Embryonic facial prominence (tissue), 1 donor: Measurements from ENCODE around the gene ADAMTS17.
A peak's percentile ranks its signal among the peaks of the same experiment; 100 is the strongest.

Source experiments
- DNase-seq: peaks from one replicate; pipeline ENCODE4 v3.0.0-alpha.2; 2016; ENCODE audit errors: extremely low spot score

Gene ADAMTS17, protein sequence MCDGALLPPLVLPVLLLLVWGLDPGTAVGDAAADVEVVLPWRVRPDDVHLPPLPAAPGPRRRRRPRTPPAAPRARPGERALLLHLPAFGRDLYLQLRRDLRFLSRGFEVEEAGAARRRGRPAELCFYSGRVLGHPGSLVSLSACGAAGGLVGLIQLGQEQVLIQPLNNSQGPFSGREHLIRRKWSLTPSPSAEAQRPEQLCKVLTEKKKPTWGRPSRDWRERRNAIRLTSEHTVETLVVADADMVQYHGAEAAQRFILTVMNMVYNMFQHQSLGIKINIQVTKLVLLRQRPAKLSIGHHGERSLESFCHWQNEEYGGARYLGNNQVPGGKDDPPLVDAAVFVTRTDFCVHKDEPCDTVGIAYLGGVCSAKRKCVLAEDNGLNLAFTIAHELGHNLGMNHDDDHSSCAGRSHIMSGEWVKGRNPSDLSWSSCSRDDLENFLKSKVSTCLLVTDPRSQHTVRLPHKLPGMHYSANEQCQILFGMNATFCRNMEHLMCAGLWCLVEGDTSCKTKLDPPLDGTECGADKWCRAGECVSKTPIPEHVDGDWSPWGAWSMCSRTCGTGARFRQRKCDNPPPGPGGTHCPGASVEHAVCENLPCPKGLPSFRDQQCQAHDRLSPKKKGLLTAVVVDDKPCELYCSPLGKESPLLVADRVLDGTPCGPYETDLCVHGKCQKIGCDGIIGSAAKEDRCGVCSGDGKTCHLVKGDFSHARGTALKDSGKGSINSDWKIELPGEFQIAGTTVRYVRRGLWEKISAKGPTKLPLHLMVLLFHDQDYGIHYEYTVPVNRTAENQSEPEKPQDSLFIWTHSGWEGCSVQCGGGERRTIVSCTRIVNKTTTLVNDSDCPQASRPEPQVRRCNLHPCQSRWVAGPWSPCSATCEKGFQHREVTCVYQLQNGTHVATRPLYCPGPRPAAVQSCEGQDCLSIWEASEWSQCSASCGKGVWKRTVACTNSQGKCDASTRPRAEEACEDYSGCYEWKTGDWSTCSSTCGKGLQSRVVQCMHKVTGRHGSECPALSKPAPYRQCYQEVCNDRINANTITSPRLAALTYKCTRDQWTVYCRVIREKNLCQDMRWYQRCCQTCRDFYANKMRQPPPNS

DNA sequence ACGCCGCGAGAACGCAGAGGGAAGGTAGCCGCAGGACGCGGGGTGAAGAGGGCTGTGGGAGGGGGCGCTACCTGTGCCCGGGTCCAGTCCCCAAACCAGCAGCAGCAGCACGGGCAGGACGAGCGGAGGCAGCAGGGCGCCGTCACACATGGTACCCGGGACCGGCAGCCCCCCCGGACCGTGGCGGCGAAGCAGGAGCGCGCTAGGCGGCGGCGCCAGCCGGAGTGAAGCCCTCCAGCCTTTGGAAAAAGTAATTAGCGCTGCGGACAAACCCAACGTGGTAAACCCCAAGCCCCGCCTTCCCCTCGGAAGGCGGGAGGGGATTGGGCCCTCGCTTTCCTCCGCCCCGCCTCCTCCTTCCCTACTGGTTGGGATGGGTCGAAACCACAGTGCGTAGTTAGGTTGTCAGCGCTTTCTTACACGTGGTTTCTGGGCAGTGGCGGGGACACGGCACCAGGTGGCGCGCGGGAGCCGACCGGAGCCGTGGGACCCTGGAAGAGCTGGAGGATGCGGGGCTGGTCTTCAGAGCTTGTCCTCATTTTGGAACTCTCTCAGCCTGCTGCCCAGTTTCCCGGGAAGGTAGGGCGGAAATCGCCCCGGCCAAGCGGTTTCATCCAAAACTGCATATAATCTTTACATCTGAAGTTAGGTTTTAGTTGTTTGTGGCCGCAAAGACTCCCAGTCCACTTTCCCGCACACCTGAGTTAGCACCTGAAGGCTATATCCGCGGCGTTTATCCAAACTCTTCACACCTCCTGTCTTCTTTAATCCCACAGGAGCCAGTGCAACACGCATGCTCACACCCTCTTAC is at the start of gene ADAMTS17:
TSS of gene ADAMTS17 (minus strand) at position 226 of the 811 bp plus-strand sequence. CDS start at position 150, 76 bp downstream.
- peak; percentile 92 for DNase-seq

DNA sequence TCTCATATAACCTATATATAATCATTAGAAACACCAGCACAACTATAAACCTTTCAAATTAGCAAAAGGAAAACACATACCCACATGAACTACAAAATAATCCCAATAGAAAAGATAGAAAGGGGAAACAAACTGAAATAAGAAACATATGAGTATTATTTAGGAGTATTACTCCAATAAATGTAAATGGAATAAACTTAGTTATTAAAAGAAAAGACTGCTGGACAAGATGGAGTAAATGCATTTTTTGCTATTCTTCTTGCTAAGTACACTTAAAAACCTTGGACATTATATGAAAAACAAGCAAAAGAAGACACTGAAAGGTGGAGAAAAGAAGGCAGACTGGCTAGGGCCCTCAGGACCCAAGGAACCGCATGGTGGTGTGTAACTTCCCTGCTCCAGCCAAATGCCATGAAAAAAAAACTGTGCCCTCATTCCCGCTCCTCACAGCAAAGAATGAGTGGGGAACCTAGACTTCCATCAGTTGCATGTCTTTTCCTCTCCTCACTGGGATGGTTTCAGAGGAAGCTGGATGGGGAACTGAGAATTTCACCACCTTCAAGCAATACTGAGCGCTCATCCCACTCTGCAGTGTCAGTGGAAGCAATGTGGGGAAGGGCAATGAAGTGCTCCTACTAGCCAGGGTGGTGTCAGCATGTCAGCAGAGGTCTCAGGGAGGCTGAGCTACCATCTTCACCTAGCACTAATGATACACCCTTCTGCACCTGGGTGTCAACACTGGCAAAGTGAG is 43.7 kb upstream of the ADAMTS17 start:
- no peak for DNase-seq

DNA sequence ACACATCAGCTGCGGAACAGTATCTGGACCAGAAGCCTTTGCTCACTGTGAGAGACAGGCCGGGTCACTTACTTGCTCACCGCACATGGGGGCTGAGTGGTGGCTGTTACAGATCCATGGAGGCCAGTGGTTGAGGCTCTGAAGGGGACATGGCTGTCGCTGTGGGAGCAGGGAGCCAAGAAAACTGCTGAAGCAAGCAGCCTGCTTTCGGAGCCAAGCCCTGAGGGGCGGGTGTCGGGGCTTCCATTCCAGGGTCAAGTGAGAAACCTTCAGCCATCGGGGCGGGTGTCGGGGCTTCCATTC is 42.3 kb upstream of the ADAMTS17 start:
- DNase-seq = no peak

DNA sequence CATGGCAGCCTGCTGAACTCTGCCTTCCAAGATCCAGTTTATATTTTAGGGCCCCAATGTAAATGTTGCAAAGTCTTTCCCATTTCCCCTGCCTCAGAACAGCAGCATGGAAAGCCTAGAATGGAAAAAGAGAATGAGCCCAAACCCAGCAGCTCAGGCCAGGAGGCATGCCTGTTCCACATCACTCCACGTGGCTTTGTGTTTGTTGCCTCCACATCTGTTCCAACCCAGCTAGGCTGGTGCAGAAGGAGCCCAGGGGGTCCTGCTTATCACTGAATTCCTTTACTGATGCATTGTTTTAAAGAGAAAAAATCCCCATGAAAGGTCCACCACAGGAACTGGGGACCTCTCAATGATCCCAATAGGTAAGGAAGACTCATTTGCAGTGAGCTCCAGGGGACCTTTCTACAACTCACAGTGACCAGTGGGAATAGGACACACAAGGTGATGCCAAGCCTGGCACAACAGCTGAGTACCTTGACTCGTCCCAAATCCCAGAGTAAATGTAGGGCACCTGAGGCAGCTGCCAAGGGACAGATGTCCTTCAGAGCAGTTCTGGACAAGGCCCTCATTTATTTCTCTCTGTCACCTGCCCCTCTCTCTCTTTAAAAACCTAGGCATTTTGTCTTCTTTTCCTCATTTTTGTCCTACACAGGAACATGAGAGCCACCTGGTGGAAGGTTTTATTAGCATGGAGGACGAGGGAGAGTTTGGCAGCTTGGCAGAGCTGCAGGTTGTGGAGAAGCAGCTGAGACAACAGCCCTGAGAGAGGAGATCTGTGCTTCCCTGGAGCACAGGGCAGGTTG is 41.7 kb upstream of the ADAMTS17 start:
- DNase-seq = no peak

DNA sequence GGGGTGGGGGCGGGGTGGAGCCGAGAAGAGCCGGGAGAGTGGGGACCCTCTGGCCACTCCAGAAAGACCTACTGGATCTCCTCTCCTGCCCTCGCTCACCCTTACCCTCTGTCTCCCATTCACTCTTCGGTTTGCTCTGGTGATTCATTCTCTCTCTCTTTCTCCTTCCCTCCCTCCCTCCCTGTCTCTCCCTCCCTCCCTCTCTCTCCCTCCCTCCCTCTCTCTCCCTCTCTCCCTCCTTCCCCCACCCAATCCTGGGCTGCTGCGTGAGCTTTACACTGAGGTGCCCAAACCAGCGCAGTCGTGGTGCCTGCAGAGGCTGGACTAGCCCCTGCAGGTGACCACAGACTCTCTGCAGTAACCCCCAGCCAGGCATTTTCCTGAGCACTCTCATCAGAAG is 32.2 kb upstream of the ADAMTS17 start:
- no peak for DNase-seq

DNA sequence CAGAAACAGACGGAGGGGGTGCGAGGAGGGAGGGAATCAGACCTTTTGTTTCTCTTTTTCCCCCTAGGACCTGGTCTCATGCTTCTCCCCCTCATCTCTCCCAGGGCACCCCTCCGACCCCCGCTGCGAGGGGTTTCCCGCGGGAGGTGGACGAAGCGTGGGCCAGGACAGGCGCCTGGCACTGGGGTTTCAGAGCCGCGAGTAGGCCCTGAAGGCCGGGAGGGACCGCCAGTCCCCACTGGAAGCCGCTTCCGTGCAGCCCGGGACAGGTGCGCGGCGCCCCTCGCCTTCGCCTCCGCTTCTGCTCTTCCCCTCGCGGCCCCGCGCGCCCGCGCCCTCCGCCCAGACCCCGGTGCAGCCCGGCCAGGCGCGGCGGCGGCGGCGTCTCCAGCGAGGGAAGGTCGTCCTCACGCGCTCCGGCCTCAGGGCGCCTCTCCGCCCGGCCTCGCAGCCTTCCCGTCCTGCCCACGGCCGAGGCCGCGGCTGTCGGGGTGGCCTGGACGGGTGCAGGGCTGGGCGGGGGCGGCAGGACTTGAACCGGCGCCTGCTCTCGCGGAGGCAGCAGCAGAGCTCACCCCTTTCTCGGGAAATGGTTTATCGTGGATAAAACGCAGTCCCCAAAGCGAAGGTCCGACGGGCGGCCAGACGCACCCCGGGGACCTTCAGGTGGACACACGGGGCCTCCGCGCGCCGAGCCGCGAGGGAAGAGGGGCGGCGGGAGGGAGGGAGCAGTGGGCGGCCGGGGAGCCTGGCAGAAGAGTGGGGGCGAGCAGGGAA is 31.5 kb upstream of the ADAMTS17 start:
- DNase-seq = no peak

DNA sequence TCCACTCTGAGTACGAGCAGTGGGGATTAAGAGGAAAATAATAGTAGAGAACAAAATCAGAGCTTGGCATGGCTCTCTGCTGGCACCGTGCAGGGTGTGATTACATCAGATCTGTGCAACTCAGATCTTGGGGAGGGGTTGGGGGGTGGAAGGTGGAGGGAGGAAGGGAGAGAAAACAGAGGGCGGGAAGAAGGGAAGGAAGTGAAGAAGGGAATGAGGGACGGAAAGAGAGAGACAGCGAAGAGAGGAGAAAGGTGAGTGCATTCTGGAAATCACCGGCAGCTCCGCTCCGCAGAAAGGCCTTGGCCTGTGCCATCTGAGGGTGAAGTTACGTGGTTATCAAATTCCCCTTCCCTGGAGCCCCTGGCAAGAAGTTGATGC is 31.0 kb upstream of the ADAMTS17 start:
- DNase-seq = no peak

DNA sequence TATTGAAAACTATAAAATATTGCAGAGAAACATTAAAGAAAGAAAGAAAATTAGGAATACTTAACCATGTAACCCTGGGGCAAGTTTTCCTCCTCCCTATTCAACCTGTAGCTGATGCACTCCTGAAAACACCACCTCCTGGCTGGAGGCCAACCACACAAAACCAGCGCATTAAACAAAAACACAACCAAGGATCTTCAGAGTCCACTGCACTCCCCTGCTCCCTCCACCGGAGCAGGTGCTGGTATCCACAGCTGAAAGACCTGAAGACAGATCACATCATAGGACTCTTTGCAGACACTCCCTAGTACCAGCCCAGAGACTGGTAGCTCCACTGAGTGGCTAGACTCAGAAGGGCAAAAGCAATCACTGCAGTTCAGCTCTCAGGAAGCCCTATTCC is 13.6 kb upstream of the ADAMTS17 start:
- DNase-seq = no peak

DNA sequence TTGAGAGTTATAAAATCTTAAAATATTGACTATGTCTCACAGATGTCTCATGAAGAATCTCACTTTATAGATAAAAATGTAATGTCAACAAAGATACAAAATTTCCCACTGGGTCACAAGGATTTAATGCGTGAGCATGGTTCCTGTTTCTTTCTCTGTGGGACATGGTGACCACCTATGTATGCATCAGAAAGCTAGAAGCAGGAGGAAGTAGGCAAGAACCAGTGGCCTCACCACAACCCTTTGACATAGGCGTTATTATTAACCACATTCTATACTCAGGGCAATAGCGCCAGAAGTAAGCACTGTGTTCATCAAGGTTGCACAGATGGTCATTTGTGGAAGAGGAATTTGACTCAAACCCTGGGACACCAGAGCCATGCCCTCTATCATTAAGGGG is 11.7 kb upstream of the ADAMTS17 start:
- no peak for DNase-seq

DNA sequence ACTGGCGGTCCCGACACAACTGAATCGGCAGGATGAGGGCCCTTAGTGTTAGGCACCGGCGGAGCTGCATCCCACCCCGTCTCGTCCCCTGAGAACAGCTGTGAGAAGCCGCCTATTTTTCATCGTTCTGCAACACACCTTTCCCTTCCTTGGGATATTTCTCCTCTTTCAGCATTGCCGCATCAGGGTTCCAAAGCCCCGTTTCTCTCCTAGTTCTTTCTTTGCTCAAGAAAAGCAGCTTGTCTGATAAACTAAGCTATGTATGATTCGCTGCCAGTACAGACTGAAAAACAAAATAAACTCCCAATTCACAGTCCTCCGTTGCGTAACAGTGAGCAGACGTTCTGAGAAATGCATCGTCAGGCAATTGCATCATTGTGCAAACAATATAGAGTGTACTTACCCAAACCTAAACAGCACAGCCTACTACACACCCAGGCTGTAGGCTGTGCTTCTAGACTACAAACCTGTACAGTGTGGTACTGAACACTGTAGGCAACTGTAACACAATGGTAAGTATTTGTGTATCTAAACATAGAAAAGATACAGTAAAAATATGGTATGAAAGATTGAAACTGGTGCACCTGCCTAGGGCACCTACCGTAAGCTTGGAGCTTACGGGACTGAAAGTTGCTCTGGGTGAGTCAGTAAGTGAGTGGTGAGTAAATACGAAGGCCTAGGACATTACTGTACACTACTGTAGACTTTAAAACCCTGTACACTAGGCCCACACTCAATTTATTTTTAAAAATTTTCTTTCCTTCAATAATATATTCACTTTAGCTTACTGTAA is 8.9 kb upstream of the ADAMTS17 start:
- no peak for DNase-seq

DNA sequence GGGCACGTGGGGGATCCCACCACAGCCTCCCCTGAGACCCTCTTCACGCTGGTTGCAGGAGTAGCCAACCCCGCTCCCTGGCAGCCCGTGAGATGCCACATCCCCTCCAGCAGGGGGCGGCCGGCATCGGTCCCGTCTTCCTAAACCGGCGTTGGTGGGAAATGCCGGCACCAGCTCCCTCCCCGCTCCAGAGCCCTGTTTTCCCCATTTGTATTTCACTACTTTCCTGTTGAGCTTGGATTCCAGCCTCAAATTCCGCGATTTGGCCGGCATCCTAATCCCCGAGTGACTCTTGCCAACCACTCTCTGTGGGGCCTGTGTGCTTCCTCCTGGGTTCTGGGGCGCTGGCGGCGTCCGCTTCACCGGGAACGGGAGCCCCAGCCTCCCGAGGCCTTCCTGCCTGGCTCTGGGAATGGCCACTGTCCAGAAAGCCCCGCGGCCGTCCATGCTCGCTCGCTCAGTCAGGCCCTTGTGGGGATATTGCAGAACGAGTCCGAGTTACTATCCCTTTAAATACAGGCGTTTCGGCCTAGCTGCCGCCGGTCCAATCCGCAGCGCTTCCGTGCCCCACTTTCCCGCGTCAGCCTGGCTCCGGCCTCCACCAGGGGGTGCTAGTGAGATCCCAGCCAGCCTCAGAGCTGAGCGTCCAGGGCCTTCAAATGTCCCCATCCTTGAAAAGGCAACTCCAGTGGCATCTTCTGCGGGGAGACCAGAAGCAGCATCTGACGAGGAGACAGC is 8.1 kb upstream of the ADAMTS17 start:
- DNase-seq = peak; percentile 81

DNA sequence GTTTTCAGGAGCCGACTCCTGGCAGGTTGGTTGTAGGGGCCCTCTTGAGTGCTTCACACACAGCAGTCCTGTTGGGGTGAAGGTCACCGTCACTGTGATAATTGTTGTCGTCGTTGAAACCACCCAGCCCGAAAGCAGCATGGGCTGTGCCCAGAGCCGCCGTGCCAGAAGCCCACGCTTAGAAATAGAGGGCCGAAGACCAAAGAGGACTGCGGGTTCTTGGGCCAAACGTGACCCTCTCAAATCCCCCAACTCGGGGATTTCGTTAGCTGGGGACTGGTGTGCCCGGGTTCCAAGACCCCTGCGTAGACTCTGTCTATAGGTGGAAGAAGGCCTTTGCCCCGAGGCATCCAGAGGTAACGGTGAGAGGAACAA is 7.5 kb upstream of the ADAMTS17 start:
- no peak for DNase-seq

DNA sequence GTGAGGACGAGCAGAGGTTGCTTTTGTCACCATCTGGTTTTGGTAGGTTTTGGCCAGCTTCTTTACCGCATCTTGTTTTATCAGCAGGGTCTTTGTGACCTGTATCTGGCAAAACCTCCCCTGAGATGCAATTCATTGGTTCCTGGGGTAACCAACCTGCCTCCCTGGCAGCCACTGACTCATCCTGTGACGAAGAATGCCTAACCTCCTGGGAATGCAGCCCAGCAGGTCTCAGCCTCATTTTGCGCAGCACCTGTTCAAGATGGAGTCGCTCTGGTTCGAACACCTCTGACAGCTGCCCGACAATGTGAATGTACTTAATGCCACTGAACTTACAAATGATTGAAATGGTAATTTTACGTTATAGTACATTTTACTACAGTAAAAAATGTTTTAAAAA is 6.8 kb upstream of the ADAMTS17 start:
- DNase-seq = no peak

DNA sequence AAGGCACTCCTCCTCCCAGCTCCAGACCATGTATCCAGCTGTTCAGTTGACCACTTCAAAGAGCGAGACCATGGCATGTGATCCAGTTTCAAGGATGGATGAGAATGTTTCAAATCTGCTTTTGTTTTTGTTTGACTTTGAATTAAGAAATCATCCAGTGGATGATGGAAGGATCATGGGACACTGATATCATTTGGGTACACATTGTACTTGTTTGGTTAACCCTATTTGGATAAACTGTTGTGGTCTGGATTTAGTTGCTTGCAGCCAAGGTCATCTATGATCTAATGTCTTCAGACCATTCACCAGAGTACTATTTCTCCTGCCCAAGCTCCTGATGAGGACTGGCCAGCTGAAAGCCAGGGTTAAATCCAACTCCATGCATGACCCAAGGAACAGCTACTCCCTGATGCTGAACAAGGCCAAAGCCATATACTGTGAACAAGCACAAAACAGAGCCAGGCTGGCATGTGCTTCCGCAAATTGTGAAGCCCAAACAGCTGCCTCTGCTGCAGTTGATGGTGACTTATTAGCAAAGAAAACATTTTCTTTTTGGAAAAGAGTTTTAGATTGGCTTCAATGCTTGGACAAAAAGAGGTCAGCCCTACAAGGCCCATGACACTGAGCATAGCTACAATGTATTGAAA is 5.2 kb upstream of the ADAMTS17 start:
- DNase-seq = no peak

DNA sequence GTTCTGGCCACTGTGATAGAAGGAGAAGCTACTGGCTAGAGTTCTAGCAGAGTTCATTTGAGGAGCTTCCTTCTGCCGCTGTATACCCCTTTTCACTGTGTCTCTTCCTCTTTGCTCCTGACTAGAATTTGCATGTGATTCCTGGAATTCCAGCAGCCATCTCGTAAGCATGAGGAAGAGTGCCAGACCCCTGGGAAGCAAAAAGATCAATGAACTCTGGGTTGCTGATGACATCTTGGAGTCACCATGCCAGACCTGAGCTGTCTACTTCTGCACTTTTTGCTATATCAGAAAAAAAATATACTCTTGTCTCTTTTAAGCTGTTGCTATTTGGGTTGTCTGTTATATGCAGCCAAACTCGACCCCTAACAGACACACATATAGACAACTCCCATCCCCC is 3.7 kb upstream of the ADAMTS17 start:
- DNase-seq = no peak

DNA sequence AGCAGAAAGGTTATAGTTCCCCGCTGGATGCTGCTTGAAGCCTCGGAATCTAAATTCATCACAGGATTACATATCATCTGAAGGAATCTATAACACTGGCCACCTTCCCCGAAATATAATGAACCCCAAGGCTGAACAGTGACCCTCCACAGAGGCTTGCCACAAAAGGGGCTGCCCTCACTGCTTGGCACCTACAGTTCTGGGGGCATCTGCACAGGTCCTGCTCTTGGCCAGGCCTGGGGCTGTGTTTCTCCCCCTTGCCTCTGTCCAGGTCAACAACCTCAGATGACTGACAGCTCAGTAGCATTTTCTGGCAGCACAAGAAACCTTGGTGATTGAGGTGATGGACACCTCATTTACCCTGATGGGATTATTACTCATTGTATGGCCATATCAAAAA is 1.5 kb upstream of the ADAMTS17 start:
- no peak for DNase-seq

DNA sequence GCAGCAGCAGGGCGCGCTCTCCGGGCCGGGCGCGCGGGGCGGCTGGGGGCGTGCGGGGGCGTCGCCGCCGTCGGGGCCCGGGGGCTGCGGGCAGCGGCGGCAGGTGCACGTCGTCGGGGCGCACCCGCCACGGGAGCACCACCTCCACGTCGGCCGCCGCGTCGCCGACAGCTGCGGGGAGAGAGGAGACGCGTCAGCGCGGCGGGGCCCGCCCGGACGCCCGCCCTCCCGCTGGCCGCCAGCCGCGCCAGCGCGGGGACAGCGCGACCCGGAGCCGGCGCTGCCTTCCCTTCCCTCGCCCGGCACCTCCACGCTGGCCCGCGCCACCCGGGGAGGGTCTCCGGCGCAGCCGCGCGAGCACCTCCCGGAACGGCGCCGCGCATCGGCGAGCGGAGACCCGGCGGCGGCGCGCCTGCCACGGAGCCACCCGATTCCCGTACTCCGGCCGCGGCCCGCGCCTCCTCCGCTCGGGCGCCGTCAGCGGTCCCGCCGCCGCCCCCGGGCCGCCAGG is 481 bp downstream of the ADAMTS17 start:
- no peak for DNase-seq
